Inflammatory macrophage (primary cell): Measurements from ENCODE around the gene PRSS36.

ENCODE experiments used
- DNase-seq, 2 donors: peaks; one replicate each; pipeline ENCODE4 v3.0.0-alpha.2; 2020 to 2022

The PRSS36 gene

DNA sequence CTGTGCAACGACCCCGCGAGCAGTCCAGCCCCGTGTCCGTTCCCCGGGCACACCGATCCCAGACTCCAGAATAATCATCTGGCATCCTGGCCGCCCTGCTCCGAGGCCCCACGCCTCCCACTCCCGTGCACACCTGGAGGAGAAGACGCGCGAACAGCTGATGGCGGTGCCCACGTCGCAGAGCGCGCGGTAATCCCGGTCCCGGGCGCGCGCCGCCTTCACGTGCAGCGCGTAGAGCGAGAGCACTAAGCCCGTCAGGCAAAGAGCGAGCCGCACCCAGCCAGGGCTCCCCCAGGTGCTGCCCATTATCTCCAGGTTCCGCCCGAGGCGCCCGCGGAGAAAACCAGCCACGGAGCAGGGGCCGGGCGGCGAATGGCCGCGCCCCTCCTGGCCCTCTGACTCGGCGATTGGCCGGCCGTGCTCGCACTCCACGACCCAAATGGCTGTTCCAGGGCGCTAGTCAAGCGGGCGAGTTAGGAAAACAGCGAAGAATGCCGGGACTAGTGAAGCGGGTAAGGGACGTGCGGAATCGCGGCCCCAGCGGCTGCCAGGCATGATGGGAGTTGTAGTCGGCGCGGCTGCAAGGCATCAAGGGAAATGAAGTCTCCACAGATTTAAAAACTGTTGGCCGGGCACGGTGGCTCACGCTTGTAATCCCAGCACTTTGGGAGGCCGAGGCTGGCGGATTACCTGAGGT, 55.3 kb downstream of the PRSS36 start, which contains the start of gene VKORC1:
VKORC1 (minus strand) TSS at position 374 of the 697 bp plus-strand sequence; CDS start at position 306, 68 bp downstream.
- peak; percentile 98 for DNase-seq

DNA sequence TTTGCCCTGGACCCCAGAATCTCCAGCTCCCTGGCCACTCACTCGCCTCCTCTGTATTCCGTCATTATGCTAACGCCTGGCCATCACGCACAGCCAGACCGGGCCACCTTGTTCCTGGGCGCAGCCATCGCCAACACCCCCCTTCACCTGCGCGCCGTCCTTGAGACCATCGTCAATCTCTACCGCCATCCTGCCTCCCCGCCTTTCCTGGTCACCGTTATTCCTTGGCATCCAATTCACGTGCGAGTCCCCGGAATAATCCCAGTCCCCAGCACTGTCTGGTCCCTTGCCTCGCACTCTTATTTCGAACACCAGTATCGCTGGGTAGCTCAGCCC, 55.8 kb downstream of the PRSS36 start:
- no peak for DNase-seq

DNA sequence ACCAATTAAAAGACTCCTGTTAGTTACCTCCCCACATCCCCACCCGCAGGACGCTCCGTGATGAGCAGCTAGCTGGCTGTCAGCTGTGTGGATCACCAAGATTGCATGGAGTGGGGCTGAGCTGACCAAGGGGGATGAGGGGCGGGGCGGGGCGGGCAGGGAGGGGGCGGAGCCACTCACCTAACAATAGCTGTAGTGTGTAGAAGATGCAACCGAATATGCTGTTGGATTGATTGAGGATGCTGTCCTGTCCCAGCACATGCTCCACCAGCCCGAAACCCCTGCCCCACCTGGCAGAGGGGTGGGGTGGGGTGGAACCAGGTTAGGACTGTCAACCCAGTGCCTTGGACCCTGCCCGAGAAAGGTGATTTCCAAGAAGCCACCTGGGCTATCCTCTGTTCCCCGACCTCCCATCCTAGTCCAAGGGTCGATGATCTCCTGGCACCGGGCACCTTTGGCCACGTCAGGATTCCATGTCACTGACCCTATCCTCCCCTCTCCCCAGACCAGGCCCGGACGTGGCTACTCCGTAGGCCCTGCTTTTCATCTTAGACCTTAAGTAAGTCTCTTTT, 56.6 kb downstream of the PRSS36 start:
- no peak for DNase-seq

DNA sequence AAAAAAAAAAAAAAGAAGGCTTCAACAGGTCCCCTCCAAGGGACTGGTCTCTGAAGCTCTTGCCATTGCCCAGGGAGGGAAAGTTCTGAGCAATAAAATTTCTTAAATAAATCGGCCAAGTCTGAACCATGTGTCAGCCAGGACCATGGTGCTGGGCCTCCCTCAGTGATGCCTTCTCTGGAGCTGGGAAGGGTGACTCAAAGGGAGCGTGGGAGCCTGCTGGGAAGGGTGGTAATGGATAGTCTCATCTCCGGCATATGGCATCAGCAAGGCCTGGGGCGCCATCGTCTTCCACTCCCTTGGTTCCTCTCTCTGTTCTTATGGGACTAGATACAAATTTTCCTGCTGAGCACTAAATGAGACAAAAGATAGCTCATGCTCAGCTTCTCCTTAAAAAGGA, 57.5 kb downstream of the PRSS36 start:
- DNase-seq: no peak

DNA sequence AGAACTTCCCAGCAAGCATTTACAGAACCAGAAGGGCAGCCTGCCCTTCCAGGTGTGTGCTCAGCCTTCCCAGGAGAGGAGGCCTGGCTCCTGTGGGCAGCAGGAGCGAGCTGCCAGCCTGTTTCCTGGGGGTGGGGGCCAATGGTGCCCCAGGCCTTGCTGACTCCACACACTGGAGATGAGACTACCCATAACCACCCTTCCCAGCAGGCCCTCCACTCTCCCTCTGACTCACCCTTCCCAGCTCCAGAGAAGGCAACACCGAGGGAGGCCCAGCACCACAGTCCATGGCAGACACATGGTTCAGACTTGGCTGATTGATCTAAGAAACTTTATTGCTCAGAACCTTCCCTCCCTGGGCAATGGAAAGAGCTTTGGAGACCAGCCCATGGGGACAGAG, 59.3 kb downstream of the PRSS36 start:
- DNase-seq: no peak

DNA sequence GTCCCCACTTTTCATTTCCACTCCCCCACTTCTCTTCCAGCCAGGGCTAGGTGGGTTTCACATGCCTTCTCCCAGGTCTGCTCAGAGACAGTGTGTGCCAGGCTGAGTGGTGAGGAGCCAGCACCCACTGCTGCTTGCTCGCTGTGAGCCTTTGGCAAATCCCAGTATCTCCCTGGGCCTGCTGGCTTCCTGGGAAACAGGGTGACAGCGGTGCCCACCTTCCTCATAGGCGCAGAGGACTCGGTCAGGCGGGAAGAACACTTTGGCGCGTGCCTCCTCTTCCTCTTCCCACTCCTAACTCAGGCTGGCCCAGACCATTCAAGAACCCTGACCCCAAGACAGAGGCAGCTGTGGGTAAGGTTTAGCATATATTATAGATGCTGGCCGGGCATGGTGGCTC, 60.7 kb downstream of the PRSS36 start:
- no peak for DNase-seq
